PFSK-1 (cell line): ENCODE measurements around the gene NCAM1.

ENCODE experiments used
- POLR2AphosphoS5 ChIP-seq: IDR thresholded peaks from 2 replicates; pipeline ENCODE4 v1.6.1; 2012; ENCODE audit warnings: low read depth, mild to moderate bottlenecking, control low read depth, low read length, moderate library complexity
- SIN3A ChIP-seq: IDR thresholded peaks from 2 replicates; pipeline ENCODE4 v1.6.1; 2012; ENCODE audit warnings: mild to moderate bottlenecking, low read length, moderate library complexity, borderline replicate concordance; ENCODE audit not compliant: insufficient read depth
- TAF1 ChIP-seq: IDR thresholded peaks from 2 replicates; pipeline ENCODE4 v1.6.1; 2012; ENCODE audit warnings: low read length, control low read depth, borderline replicate concordance; ENCODE audit not compliant: insufficient read depth

- no peak for TF ChIP-seq POLR2AphosphoS5
- TF ChIP-seq TAF1 = no peak
- no peak for TF ChIP-seq SIN3A
Observed at GRCh38 chr11:113021111-113021510, 59.9 kb downstream of the NCAM1 start.
